IMR-90 (cell line): ENCODE data around the gene PCDHA1.

Experiments
- MAFK ChIP-seq: IDR thresholded peaks from 2 replicates; pipeline ENCODE4 v1.6.1; 2012; ENCODE audit warnings: low read depth, low read length, improper control_type of control experiment
- MXI1 ChIP-seq: IDR thresholded peaks from 2 replicates; pipeline ENCODE4 v1.6.1; 2012; ENCODE audit warnings: low read depth, mild to moderate bottlenecking, low read length, moderate library complexity, borderline replicate concordance
- POLR2A ChIP-seq: IDR thresholded peaks from 2 replicates; pipeline ENCODE4 v1.6.1; 2012; ENCODE audit warnings: mild to moderate bottlenecking, low read depth, low read length
- TF ChIP-seq, protein P1 (sequence below): conservative IDR thresholded peaks from 2 replicates; pipeline ENCODE4 v1.5.1; 2012; ENCODE audit warnings: mild to moderate bottlenecking, low read depth, low read length, improper control_type of control experiment

DNA sequence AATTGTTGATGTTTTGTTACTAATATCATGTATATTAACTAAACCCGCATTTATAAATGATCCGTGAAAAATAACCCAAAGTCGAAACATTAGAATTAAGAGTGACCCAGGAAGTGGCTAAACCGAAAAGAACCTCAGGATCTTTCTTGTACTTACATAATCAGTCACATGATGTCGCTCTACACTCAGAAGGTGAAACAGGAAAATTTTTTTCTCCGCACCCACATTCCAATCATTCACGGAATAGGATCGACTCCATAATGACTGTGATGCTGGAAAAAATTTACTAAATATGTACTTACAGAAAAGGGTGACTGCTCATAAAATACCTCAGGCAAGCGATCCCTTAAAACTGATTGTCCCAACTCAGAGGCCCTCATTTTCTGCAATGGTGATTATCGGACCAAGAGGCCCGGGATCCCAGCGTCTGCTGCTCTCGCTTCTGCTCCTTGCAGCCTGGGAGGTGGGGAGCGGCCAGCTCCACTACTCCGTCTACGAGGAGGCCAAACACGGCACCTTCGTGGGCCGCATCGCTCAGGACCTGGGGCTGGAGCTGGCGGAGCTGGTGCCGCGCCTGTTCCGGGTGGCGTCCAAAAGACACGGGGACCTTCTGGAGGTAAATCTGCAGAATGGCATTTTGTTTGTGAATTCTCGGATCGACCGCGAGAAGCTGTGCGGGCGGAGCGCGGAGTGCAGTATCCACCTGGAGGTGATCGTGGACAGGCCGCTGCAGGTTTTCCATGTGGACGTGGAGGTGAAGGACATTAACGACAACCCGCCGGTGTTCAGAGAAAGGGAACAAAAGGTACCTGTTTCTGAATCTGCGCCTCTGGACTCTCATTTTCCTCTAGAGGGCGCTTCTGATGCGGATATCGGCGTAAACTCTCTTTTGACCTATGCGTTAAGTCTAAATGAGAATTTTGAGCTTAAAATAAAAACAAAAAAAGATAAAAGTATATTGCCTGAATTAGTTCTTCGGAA lies 89.4 kb downstream of the PCDHA1 start, which contains the start of gene PCDHA12:
- TF ChIP-seq MAFK (no peak), POLR2A (no peak), MXI1 (no peak)
- TF ChIP-seq, protein P1, sequence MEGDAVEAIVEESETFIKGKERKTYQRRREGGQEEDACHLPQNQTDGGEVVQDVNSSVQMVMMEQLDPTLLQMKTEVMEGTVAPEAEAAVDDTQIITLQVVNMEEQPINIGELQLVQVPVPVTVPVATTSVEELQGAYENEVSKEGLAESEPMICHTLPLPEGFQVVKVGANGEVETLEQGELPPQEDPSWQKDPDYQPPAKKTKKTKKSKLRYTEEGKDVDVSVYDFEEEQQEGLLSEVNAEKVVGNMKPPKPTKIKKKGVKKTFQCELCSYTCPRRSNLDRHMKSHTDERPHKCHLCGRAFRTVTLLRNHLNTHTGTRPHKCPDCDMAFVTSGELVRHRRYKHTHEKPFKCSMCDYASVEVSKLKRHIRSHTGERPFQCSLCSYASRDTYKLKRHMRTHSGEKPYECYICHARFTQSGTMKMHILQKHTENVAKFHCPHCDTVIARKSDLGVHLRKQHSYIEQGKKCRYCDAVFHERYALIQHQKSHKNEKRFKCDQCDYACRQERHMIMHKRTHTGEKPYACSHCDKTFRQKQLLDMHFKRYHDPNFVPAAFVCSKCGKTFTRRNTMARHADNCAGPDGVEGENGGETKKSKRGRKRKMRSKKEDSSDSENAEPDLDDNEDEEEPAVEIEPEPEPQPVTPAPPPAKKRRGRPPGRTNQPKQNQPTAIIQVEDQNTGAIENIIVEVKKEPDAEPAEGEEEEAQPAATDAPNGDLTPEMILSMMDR, result no peak
